Esophagus (tissue), 2 donors: ENCODE data around the gene NACA2. TPM values are rescaled to one million over a fixed set of nuclear protein-coding genes. Genes with fewer than 3 reads are reported as not detected.

Experiments
- H3K27ac ChIP-seq, 2 donors: one replicate each; pipeline ENCODE4 v1.5.1; 2013; ENCODE audit warnings: low read depth in 2 of 2, mild to moderate bottlenecking in 2 of 2, inconsistent platforms in 1 of 2, low read length in 1 of 2, moderate library complexity in 1 of 2
- H3K27me3 ChIP-seq, 2 donors: one replicate each; pipeline ENCODE4 v1.6.1; 2013; ENCODE audit warnings: low read length in 2 of 2, control low read depth in 1 of 2, mild to moderate bottlenecking in 1 of 2; ENCODE audit not compliant: insufficient read depth in 2 of 2, control insufficient read depth in 1 of 2
- H3K36me3 ChIP-seq, 2 donors: one replicate each; pipeline ENCODE4 v1.6.1; 2013; ENCODE audit warnings: low read length in 1 of 2; ENCODE audit not compliant: control insufficient read depth in 2 of 2, insufficient read depth in 2 of 2
- H3K4me1 ChIP-seq, 2 donors: one replicate each; pipeline ENCODE4 v1.6.1; 2013; ENCODE audit warnings: low read length in 1 of 2; ENCODE audit not compliant: control insufficient read depth in 2 of 2, insufficient read depth in 2 of 2
- H3K4me3 ChIP-seq, 2 donors: one replicate each; pipeline ENCODE4 v1.5.1; 2013; ENCODE audit warnings: low read length in 2 of 2, mild to moderate bottlenecking in 2 of 2, low read depth in 1 of 2, moderate library complexity in 1 of 2
- H3K9me3 ChIP-seq, 2 donors: one replicate each; pipeline ENCODE4 v1.6.1; 2013; ENCODE audit warnings: mild to moderate bottlenecking in 2 of 2, low read depth in 1 of 2, low read length in 1 of 2, moderate library complexity in 1 of 2; ENCODE audit not compliant: control insufficient read depth in 2 of 2, insufficient read depth in 1 of 2
- WGBS, 2 donors: extraction: QIAGEN DNeasy Blood & Tissue Kit; methylation state at CpG; one replicate each; pipeline ENCODE4 v1.1.7; 2013; 5-methylcytosine and 5-hydroxymethylcytosine counted together
- polyA plus RNA-seq, 2 donors: library from polyadenylated mRNA; stranded (reverse); fragments of 200-250 nt; gene quantifications; one replicate each; pipeline ENCODE4 v1.2.3, GENCODE V29; 2013
- donor health status: healthy with polysubstance abuse.
- donor health status: Bipolar disorder and iron deficiency.

NACA2 gene
- polyA plus RNA-seq, 2 donors: 0.19 to 0.20 TPM

- Histone ChIP-seq H3K36me3 (no peaks in the 10 kb centered on the region), H3K27ac (no peak overlapping the region), H3K9me3 (no peaks in the 10 kb centered on the region), H3K4me3 (no peak overlapping the region), H3K27me3 (no peaks in the 10 kb centered on the region), H3K4me1 (no peaks in the 10 kb centered on the region)
- WGBS, 2 donors: 79 to 81% methylated on average over 9 of the region's 9 CpGs
Measured at GRCh38 chr17:61543786-61544415, 47.1 kb downstream of the NACA2 start.

GRCh38 chr17:61542027-61542426, 49.0 kb downstream of the NACA2 start:
- H3K36me3 ChIP-seq: no peaks in the 10 kb centered on the region
- 91 to 93% methylated on average over 8 of the region's 8 CpGs for WGBS, 2 donors
- H3K27me3 ChIP-seq: no peaks in the 10 kb centered on the region
- H3K4me1 ChIP-seq: no peaks in the 10 kb centered on the region
- H3K9me3 ChIP-seq: no peaks in the 10 kb centered on the region
- no peak overlapping the region for H3K4me3 ChIP-seq
- H3K27ac ChIP-seq: no peak overlapping the region

- Histone ChIP-seq H3K4me1 (no peaks in the 10 kb centered on the region), H3K9me3 (no peaks in the 10 kb centered on the region), H3K27ac (no peak overlapping the region), H3K27me3 (no peaks in the 10 kb centered on the region), H3K36me3 (no peaks in the 10 kb centered on the region), H3K4me3 (no peak overlapping the region)
- 71 to 73% methylated on average over 1 of the region's 1 CpG for WGBS, 2 donors
Measured at GRCh38 chr17:61540874-61541273, 50.1 kb downstream of the NACA2 start.

Other genes with a start within 250 kb of the NACA2 start
- 1 to 10 TPM; 5.6 to 6.2 TPM for gene TBX2, start 191.4 kb downstream of the NACA2 start, polyA plus RNA-seq
- under 1 TPM in 1 of 2 donors, not detected in 1; 0.01 TPM for gene TBX4, start 138.8 kb downstream of the NACA2 start, polyA plus RNA-seq